ENCODE results near the gene SPECC1L.
A peak's percentile ranks its signal among the peaks of the same experiment; 100 is the strongest.

DNA sequence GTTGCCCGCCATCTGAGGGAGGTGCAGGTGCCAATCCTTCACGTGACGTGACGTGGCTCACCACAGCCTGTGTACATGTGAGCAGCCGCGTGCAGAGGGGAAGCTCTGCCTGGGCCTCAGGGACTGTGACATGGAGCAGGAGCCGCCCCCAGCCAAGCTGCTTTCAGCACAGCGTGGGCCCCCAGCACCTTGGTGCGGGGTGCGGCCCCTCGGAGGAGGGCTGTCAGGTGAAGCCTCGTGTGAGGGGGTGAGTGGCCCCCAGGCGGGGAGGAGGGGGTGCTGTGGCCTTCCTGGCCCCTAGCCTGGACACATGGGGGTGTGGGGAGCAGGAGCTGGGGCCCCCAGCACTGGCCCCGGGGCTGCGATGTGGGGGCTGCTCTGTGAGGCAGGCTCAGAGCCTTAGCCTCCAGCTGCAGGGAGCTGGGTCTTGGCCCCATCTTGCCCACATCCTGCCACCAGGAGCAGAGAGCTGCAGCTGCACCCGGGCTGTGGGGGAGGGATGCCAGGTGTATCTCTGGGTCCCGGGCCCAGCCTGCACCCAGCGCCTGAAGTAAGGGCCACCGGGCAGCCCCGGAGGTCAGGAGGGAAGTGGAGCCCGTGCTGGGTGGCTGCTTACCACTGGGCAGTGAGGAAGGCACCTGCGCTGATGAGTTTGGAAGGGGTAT is 157.0 kb downstream of the SPECC1L start, which contains the start of gene ADORA2A:
- TF ChIP-seq POLR2A (IDR thresholded peaks at IDR 0.05; ENCODE audit: low read depth, low read length) (0 out of 2 replicates have a peak, but pooled peaks have one; percentile 14), POLR2AphosphoS5 (IDR thresholded peaks at IDR 0.05; ENCODE audit: low read depth, low read length) (0 out of 2 replicates have a peak, but pooled peaks have one; percentile 26), POU2F2 (IDR thresholded peaks at IDR 0.05; ENCODE audit: low read depth, low read length) (no peak), SPI1 (IDR thresholded peaks at IDR 0.05; ENCODE audit: low read depth, low read length) (no peak), PAX5 (IDR thresholded peaks at IDR 0.05; ENCODE audit: insufficient read depth, low read length, severe bottlenecking) (no peak)
